ENCODE data around the gene MAP3K7. TPM values are rescaled to one million over a fixed set of nuclear protein-coding genes. Genes with fewer than 3 reads are reported as not detected.

The MAP3K7 gene
- total and polyA plus RNA-seq, 2 of the 4 experiments (the other 2 are of a cell fraction): 26.5 to 29.9 TPM

DNA sequence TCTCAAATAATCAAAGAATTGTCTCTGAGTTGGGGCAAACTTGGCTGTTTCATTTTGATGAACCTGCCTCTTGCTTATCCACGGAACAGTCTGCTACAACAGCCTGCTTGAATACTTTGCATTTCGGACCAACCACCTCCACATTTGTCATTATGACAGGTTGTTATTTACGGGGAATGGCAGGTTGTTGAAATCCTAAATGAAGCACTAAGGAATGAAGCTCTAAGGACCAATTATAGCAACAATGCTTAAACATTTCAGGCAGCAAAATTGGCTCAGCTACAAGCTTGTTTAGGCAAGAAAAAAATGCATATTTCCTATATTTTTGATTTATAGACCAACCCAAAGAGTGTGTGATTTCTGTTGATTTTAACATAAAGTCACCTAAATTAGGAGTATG, 84.5 kb downstream of the MAP3K7 start:
- POLR2A ChIA-PET (ENCODE audit: unreplicated experiment): no interaction called here
- ATAC-seq (ENCODE audit: low read depth): no peak
- H3K9ac ChIP-seq (ENCODE audit: low read depth, low read length): no peak overlapping the region

More for the DNA sequence above, 84.5 kb downstream of the MAP3K7 start:
- H3K9me3 ChIP-seq (ENCODE audit: control insufficient read depth, insufficient read depth, low read length): no peaks in the 10 kb centered on the region
- no peaks in the 10 kb centered on the region for H3K27me3 ChIP-seq (ENCODE audit: control insufficient read depth, insufficient read depth, low read length)
- no peak overlapping the region for H2BK5ac ChIP-seq (ENCODE audit: low read depth, low read length, poor library complexity, severe bottlenecking)
- H3K4me3 ChIP-seq (ENCODE audit: insufficient read depth, low read depth, low read length): no peak overlapping the region
- H3K23ac ChIP-seq (ENCODE audit: low read depth, low read length): no peak overlapping the region
- H3K4me2 ChIP-seq (ENCODE audit: low read depth, low read length): no peak overlapping the region
- H2BK120ac ChIP-seq (ENCODE audit: low read depth, low read length): no peak overlapping the region
- CTCF ChIA-PET: no interaction called here
- no peaks in the 10 kb centered on the region for H3K36me3 ChIP-seq (ENCODE audit: control insufficient read depth, insufficient read depth, low read length)
- no peak overlapping the region for H2BK20ac ChIP-seq (ENCODE audit: low read depth, low read length)
- H3K4me1 ChIP-seq (ENCODE audit: control insufficient read depth, insufficient read depth, low read length): no peaks in the 10 kb centered on the region
- H4K5ac ChIP-seq (ENCODE audit: low read depth, low read length): no peak overlapping the region
- H2AFZ ChIP-seq (replicated peaks; ENCODE audit: low read length, poor library complexity): no peak overlapping the region
- no peak overlapping the region for H3K18ac ChIP-seq (ENCODE audit: low read depth, low read length)
- no peak overlapping the region for H2BK15ac ChIP-seq (ENCODE audit: low read depth, low read length)
- H2AK5ac ChIP-seq (ENCODE audit: low read depth, low read length): no peak overlapping the region
- no peak overlapping the region for H3K4ac ChIP-seq (ENCODE audit: low read depth, low read length)
- in situ Hi-C loops (cut with MboI; ENCODE audit: low sequenced_read_pairs): no loop called here
- intact Hi-C loops (cut with micrococcal nuclease): no loop called here
- DNase-seq: no peak
- no peak overlapping the region for H4K8ac ChIP-seq (ENCODE audit: low read depth in 2 of 2, low read length in 2 of 2)
- H3K27ac ChIP-seq (ENCODE audit: insufficient read depth, low read length): no peak overlapping the region
- no TSS peak for BruUV-seq (replicated peaks)
- TF ChIP-seq NFE2L2 (IDR thresholded peaks at IDR 0.05; ENCODE audit: low read depth, low read length) (no peak), MXI1 (IDR thresholded peaks at IDR 0.05; ENCODE audit: borderline replicate concordance, low read depth, low read length) (no peak), MAZ (IDR thresholded peaks at IDR 0.05; ENCODE audit: borderline replicate concordance, low read depth, low read length) (no peak), CEBPB (IDR thresholded peaks at IDR 0.05; ENCODE audit: low read depth, low read length) (no peak), FOS (IDR thresholded peaks at IDR 0.05; ENCODE audit: low read depth, low read length) (no peak), BHLHE40 (IDR thresholded peaks at IDR 0.05; ENCODE audit: low read depth, low read length) (no peak), RAD21 (IDR thresholded peaks at IDR 0.05; ENCODE audit: low read length) (no peak), MAFK (IDR thresholded peaks at IDR 0.05; ENCODE audit: low read depth, low read length) (no peak), POLR2A (IDR thresholded peaks at IDR 0.05; ENCODE audit: low read depth, low read length) (no peak), SMC3 (IDR thresholded peaks at IDR 0.05; ENCODE audit: low read depth, low read length) (no peak), CHD1 (IDR thresholded peaks at IDR 0.05; ENCODE audit: low read depth, low read length) (no peak), RCOR1 (IDR thresholded peaks at IDR 0.05; ENCODE audit: insufficient replicate concordance, low read length) (no peak)
- TF ChIP-seq, protein P1, sequence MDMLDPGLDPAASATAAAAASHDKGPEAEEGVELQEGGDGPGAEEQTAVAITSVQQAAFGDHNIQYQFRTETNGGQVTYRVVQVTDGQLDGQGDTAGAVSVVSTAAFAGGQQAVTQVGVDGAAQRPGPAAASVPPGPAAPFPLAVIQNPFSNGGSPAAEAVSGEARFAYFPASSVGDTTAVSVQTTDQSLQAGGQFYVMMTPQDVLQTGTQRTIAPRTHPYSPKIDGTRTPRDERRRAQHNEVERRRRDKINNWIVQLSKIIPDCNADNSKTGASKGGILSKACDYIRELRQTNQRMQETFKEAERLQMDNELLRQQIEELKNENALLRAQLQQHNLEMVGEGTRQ (IDR thresholded peaks at IDR 0.05; ENCODE audit: low read depth, low read length): no peak
- TF ChIP-seq, protein P2, sequence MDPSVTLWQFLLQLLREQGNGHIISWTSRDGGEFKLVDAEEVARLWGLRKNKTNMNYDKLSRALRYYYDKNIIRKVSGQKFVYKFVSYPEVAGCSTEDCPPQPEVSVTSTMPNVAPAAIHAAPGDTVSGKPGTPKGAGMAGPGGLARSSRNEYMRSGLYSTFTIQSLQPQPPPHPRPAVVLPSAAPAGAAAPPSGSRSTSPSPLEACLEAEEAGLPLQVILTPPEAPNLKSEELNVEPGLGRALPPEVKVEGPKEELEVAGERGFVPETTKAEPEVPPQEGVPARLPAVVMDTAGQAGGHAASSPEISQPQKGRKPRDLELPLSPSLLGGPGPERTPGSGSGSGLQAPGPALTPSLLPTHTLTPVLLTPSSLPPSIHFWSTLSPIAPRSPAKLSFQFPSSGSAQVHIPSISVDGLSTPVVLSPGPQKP (IDR thresholded peaks at IDR 0.05; ENCODE audit: borderline replicate concordance, low read depth, low read length): no peak
- TF ChIP-seq, protein P3, sequence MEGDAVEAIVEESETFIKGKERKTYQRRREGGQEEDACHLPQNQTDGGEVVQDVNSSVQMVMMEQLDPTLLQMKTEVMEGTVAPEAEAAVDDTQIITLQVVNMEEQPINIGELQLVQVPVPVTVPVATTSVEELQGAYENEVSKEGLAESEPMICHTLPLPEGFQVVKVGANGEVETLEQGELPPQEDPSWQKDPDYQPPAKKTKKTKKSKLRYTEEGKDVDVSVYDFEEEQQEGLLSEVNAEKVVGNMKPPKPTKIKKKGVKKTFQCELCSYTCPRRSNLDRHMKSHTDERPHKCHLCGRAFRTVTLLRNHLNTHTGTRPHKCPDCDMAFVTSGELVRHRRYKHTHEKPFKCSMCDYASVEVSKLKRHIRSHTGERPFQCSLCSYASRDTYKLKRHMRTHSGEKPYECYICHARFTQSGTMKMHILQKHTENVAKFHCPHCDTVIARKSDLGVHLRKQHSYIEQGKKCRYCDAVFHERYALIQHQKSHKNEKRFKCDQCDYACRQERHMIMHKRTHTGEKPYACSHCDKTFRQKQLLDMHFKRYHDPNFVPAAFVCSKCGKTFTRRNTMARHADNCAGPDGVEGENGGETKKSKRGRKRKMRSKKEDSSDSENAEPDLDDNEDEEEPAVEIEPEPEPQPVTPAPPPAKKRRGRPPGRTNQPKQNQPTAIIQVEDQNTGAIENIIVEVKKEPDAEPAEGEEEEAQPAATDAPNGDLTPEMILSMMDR (conservative IDR thresholded peaks at IDR 0.05; ENCODE audit: low read depth, low read length): no peak
- dilution Hi-C loops (cut with HindIII; ENCODE audit: low sequenced_read_pairs, unreplicated experiment): no loop called here
- H3K79me1 ChIP-seq (ENCODE audit: low read depth in 1 of 2, low read length in 2 of 2): no peaks in the 10 kb centered on the region
- no peak overlapping the region for H3K56ac ChIP-seq (ENCODE audit: extremely low read depth, insufficient read depth, low read length)
- no peaks in the 10 kb centered on the region for H3K9me1 ChIP-seq (ENCODE audit: insufficient read depth, low read length)
- no peak overlapping the region for H2AK9ac ChIP-seq (replicated peaks; ENCODE audit: low read depth, low read length, poor library complexity)
- WGBS, 2 experiments (ENCODE audit: extremely low coverage in 2 of 2, insufficient read length in 1 of 2): no CpG with 5 or more reads among the region's 3 CpGs
- no peak overlapping the region for H4K91ac ChIP-seq (ENCODE audit: insufficient read depth, low read depth, low read length)
- no peak overlapping the region for H3K14ac ChIP-seq (replicated peaks; ENCODE audit: low read depth, low read length)
- no peaks in the 10 kb centered on the region for H4K20me1 ChIP-seq (ENCODE audit: insufficient read depth, low read length)
